ENCODE measurements around the gene APCDD1L.

APCDD1L gene

GRCh38 chr20:58554541-58554940 is 39.3 kb upstream of the APCDD1L start:
- TF ChIP-seq CTCF (IDR thresholded peaks at IDR 0.05; ENCODE audit: insufficient read depth, missing control alignments) = no peak
- DNase-seq (ENCODE audit: insufficient read length, low spot score) = no peak
- no peak for FAIRE-seq

- no peak for DNase-seq (ENCODE audit: insufficient read length, low spot score)
- no peak for TF ChIP-seq CTCF (IDR thresholded peaks at IDR 0.05; ENCODE audit: insufficient read depth, missing control alignments)
- no peak for FAIRE-seq
Measured at GRCh38 chr20:58553841-58554240, 38.6 kb upstream of the APCDD1L start.

- FAIRE-seq (no peak), DNase-seq (ENCODE audit: insufficient read length, low spot score) (no peak)
- TF ChIP-seq CTCF (IDR thresholded peaks at IDR 0.05; ENCODE audit: insufficient read depth, missing control alignments) = no peak
Measured at GRCh38 chr20:58553166-58553696, 38.0 kb upstream of the APCDD1L start.

- no peak for FAIRE-seq
- no peak for TF ChIP-seq CTCF (IDR thresholded peaks at IDR 0.05; ENCODE audit: insufficient read depth, missing control alignments)
- peak; percentile 54 for DNase-seq (ENCODE audit: insufficient read length, low spot score)
Measured at GRCh38 chr20:58552366-58552934, 37.3 kb upstream of the APCDD1L start.

GRCh38 chr20:58551631-58552030 is 36.4 kb upstream of the APCDD1L start:
- FAIRE-seq (no peak), DNase-seq (ENCODE audit: insufficient read length, low spot score) (no peak)
- TF ChIP-seq CTCF (IDR thresholded peaks at IDR 0.05; ENCODE audit: insufficient read depth, missing control alignments) = no peak

- DNase-seq (ENCODE audit: insufficient read length, low spot score) (no peak), FAIRE-seq (no peak)
- no peak for TF ChIP-seq CTCF (IDR thresholded peaks at IDR 0.05; ENCODE audit: insufficient read depth, missing control alignments)
Measured at GRCh38 chr20:58550275-58551059, 35.3 kb upstream of the APCDD1L start.

Data from D721Med (cell line).